HS-5 (cell line): ENCODE data around the gene VSNL1.
A peak's percentile ranks its signal among the peaks of the same experiment; 100 is the strongest.
"Not testable (repeated sequence)": the region's sequence is repeated elsewhere in the genome, so short reads cannot be mapped to it uniquely, and the experiment has no call there.

Source experiments
- DNase-seq: peaks from one replicate; pipeline ENCODE4 v3.0.0-alpha.2; 2012; ENCODE audit warnings: low read depth

The VSNL1 gene

GRCh38 chr2:17542471-17542870 is 2.0 kb downstream of the VSNL1 start:
- no peak for DNase-seq

GRCh38 chr2:17543131-17543660 is 2.7 kb downstream of the VSNL1 start:
- DNase-seq = no peak

GRCh38 chr2:17543848-17544247 is 3.4 kb downstream of the VSNL1 start:
- no peak for DNase-seq

- DNase-seq = peak; percentile 85
Observed at GRCh38 chr2:17544256-17544655, 3.8 kb downstream of the VSNL1 start.

GRCh38 chr2:17545680-17546613 is 5.5 kb downstream of the VSNL1 start:
- DNase-seq = no peak

- no peak for DNase-seq
Observed at GRCh38 chr2:17547237-17547636, 6.7 kb downstream of the VSNL1 start.

GRCh38 chr2:17547737-17548136 is 7.2 kb downstream of the VSNL1 start:
- DNase-seq = no peak

- no peak for DNase-seq
Observed at GRCh38 chr2:17550907-17551306, 10.4 kb downstream of the VSNL1 start.

- no peak for DNase-seq
Observed at GRCh38 chr2:17555150-17555549, 14.7 kb downstream of the VSNL1 start.

- DNase-seq = no peak
Observed at GRCh38 chr2:17557596-17557995, 17.1 kb downstream of the VSNL1 start.

- DNase-seq = no peak
Observed at GRCh38 chr2:17558053-17558452, 17.6 kb downstream of the VSNL1 start.

GRCh38 chr2:17558878-17559277 is 18.4 kb downstream of the VSNL1 start:
- DNase-seq = no peak

- not testable (repeated sequence) for DNase-seq
Observed at GRCh38 chr2:17565726-17566125, 25.2 kb downstream of the VSNL1 start.

- DNase-seq = no peak
Observed at GRCh38 chr2:17571681-17572080, 31.2 kb downstream of the VSNL1 start.

GRCh38 chr2:17573085-17573803 is 32.7 kb downstream of the VSNL1 start:
- no peak for DNase-seq

GRCh38 chr2:17573804-17574175 is 33.3 kb downstream of the VSNL1 start:
- no peak for DNase-seq

GRCh38 chr2:17574406-17575073 is 34.0 kb downstream of the VSNL1 start:
- no peak for DNase-seq

GRCh38 chr2:17576802-17577201 is 36.3 kb downstream of the VSNL1 start:
- DNase-seq = no peak

- no peak for DNase-seq
Observed at GRCh38 chr2:17578466-17578928, 38.0 kb downstream of the VSNL1 start.

- DNase-seq = no peak
Observed at GRCh38 chr2:17579605-17580318, 39.3 kb downstream of the VSNL1 start.

- no peak for DNase-seq
Observed at GRCh38 chr2:17580319-17580715, 39.8 kb downstream of the VSNL1 start.

- DNase-seq = no peak
Observed at GRCh38 chr2:17581831-17582230, 41.3 kb downstream of the VSNL1 start.
